H9 (cell line): ENCODE measurements around the gene THBS3. TPM values are rescaled to one million over a fixed set of nuclear protein-coding genes. Genes with fewer than 3 reads are reported as not detected.
"Not testable (repeated sequence)": the region's sequence is repeated elsewhere in the genome, so short reads cannot be mapped to it uniquely, and the experiment has no call there.

Experiments used
- DNase-seq: peaks from one replicate; pipeline ENCODE4 v3.0.0-alpha.2; 2017
- H2AFZ ChIP-seq: one replicate; pipeline ENCODE4 v1.6.1; 2013; ENCODE audit warnings: mild to moderate bottlenecking, low read length, control low read depth, moderate library complexity
- H2AK5ac ChIP-seq: 2 replicates; pipeline ENCODE4 v1.6.1; 2013; ENCODE audit warnings: low read length, control low read depth, mixed read lengths; ENCODE audit not compliant: insufficient read length
- H2BK120ac ChIP-seq: one replicate; pipeline ENCODE4 v1.6.1; 2013; ENCODE audit warnings: low read depth, mild to moderate bottlenecking, low read length, control low read depth, inconsistent platforms; ENCODE audit not compliant: poor library complexity, severe bottlenecking
- H2BK12ac ChIP-seq: 2 replicates; pipeline ENCODE4 v1.6.1; 2013; ENCODE audit warnings: low read length, control low read depth, mixed read lengths, low read depth; ENCODE audit not compliant: insufficient read length
- H2BK15ac ChIP-seq: 2 replicates; pipeline ENCODE4 v1.6.1; 2013; ENCODE audit warnings: low read depth, low read length, control low read depth
- H2BK20ac ChIP-seq: one replicate; pipeline ENCODE4 v1.6.1; 2013; ENCODE audit warnings: low read depth, mild to moderate bottlenecking, low read length, control low read depth, inconsistent platforms; ENCODE audit not compliant: poor library complexity, severe bottlenecking
- H2BK5ac ChIP-seq: 2 replicates; pipeline ENCODE4 v1.6.1; 2013; ENCODE audit warnings: low read length, control low read depth, mixed read lengths; ENCODE audit not compliant: insufficient read length
- H3K14ac ChIP-seq: 2 replicates; pipeline ENCODE4 v1.6.1; 2013; ENCODE audit warnings: low read length, control low read depth; ENCODE audit not compliant: insufficient read depth
- H3K18ac ChIP-seq: 2 replicates; pipeline ENCODE4 v1.6.1; 2013; ENCODE audit warnings: low read depth, mild to moderate bottlenecking, mixed read lengths, low read length, control low read depth; ENCODE audit not compliant: insufficient read length
- H3K23ac ChIP-seq: 2 replicates; pipeline ENCODE4 v1.6.1; 2013; ENCODE audit warnings: low read length, control low read depth, mixed read lengths, low read depth; ENCODE audit not compliant: insufficient read length
- H3K23me2 ChIP-seq: 2 replicates; pipeline ENCODE4 v1.6.1; 2013; ENCODE audit warnings: low read depth, mild to moderate bottlenecking, mixed read lengths, low read length, control low read depth; ENCODE audit not compliant: insufficient read length, poor library complexity, severe bottlenecking
- H3K27ac ChIP-seq: 2 replicates; pipeline ENCODE4 v1.5.1; 2013; ENCODE audit warnings: low read length, control low read depth, mixed read lengths, low read depth; ENCODE audit not compliant: insufficient read length
- H3K27me3 ChIP-seq: 2 replicates; pipeline ENCODE4 v1.6.1; 2013; ENCODE audit warnings: low read length, control low read depth, inconsistent platforms; ENCODE audit not compliant: insufficient read depth
- H3K4ac ChIP-seq: 2 replicates; pipeline ENCODE4 v1.6.1; 2013; ENCODE audit warnings: low read depth, mild to moderate bottlenecking, control low read depth, inconsistent platforms, low read length, moderate library complexity
- H3K4me1 ChIP-seq: 2 replicates; pipeline ENCODE4 v1.6.1; 2013; ENCODE audit warnings: low read length, control low read depth, inconsistent platforms; ENCODE audit not compliant: insufficient read depth
- H3K4me2 ChIP-seq: 2 replicates; pipeline ENCODE4 v1.6.1; 2013; ENCODE audit warnings: low read length, control low read depth, mixed read lengths; ENCODE audit not compliant: insufficient read length, insufficient read depth
- H3K56ac ChIP-seq: 2 replicates; pipeline ENCODE4 v1.6.1; 2013; ENCODE audit warnings: low read depth, mild to moderate bottlenecking, mixed read lengths, low read length, control low read depth; ENCODE audit not compliant: insufficient read length
- H3K79me1 ChIP-seq: 2 replicates; pipeline ENCODE4 v1.6.1; 2013; ENCODE audit warnings: low read depth, mild to moderate bottlenecking, moderate library complexity, low read length, control low read depth, inconsistent platforms; ENCODE audit not compliant: insufficient read depth, poor library complexity, severe bottlenecking
- H3K79me2 ChIP-seq: 2 replicates; pipeline ENCODE4 v1.6.1; 2013; ENCODE audit warnings: low read length, control low read depth, inconsistent platforms; ENCODE audit not compliant: insufficient read depth
- H3K9ac ChIP-seq: 2 replicates; pipeline ENCODE4 v1.6.1; 2013; ENCODE audit warnings: low read length, control low read depth, mixed read lengths; ENCODE audit not compliant: insufficient read length; ENCODE audit errors: extremely low read depth
- H3K9me3 ChIP-seq: one replicate; pipeline ENCODE4 v1.6.1; 2013; ENCODE audit warnings: low read depth, low read length, inconsistent platforms; ENCODE audit not compliant: control insufficient read depth
- H3T11ph ChIP-seq: one replicate; pipeline ENCODE4 v1.6.1; 2013; ENCODE audit warnings: mild to moderate bottlenecking, low read length, control low read depth, inconsistent platforms
- H4K20me1 ChIP-seq: one replicate; pipeline ENCODE4 v1.6.1; 2013; ENCODE audit not compliant: control insufficient read depth, insufficient read length, insufficient read depth
- H4K5ac ChIP-seq: 2 replicates; pipeline ENCODE4 v1.6.1; 2013; ENCODE audit warnings: low read depth, mild to moderate bottlenecking, mixed read lengths, low read length, control low read depth; ENCODE audit not compliant: insufficient read length
- H4K8ac ChIP-seq: replicated peaks from 2 replicates; pipeline ENCODE4 v1.6.1; 2013; ENCODE audit warnings: low read length, control low read depth, mixed read lengths, low read depth; ENCODE audit not compliant: insufficient read length
- H4K91ac ChIP-seq: 2 replicates; pipeline ENCODE4 v1.6.1; 2013; ENCODE audit warnings: low read depth, mild to moderate bottlenecking, moderate library complexity, mixed read lengths, low read length, control low read depth; ENCODE audit not compliant: insufficient read length
- H3K27ac Mint-ChIP-seq, 3 experiments: 2 replicates in 2 of 3; 3 replicates in 1 of 3; pipeline ENCODE4 v1.8.0; 2020 to 2021; ENCODE audit warnings: mixed read lengths in 3 of 3, mild to moderate bottlenecking in 1 of 3, moderate library complexity in 1 of 3
- H3K27me3 Mint-ChIP-seq: 2 replicates; pipeline ENCODE4 v1.8.0; 2021; ENCODE audit warnings: low read depth, mild to moderate bottlenecking, moderate library complexity, mixed read lengths
- H3K36me3 Mint-ChIP-seq, 3 experiments: 2 replicates in 2 of 3; 3 replicates in 1 of 3; pipeline ENCODE4 v1.8.0; 2020 to 2021; ENCODE audit warnings: low read depth in 3 of 3, mixed read lengths in 3 of 3; ENCODE audit not compliant: insufficient read depth in 1 of 3
- H3K4me1 Mint-ChIP-seq, 2 experiments: 2 replicates each; pipeline ENCODE4 v1.8.0; 2020; ENCODE audit warnings: mixed read lengths in 2 of 2
- H3K4me3 Mint-ChIP-seq, 2 experiments: 2 replicates in 1 of 2; 3 replicates in 1 of 2; pipeline ENCODE4 v1.8.0; 2020 to 2021; ENCODE audit warnings: mild to moderate bottlenecking in 2 of 2, mixed read lengths in 2 of 2, moderate library complexity in 1 of 2
- H3K9me3 Mint-ChIP-seq, 2 experiments: 2 replicates in 1 of 2; 3 replicates in 1 of 2; pipeline ENCODE4 v1.8.0; 2020; ENCODE audit warnings: mild to moderate bottlenecking in 2 of 2, mixed read lengths in 2 of 2, moderate library complexity in 1 of 2
- WGBS: extraction: QIAGEN DNeasy Blood & Tissue Kit; methylation state at CpG from one replicate; pipeline ENCODE4 v1.1.7; 2013; ENCODE audit warnings: missing lambda C conversion rate, low lambda C conversion rate, mixed read lengths; ENCODE audit not compliant: insufficient read length; ENCODE audit errors: extremely low coverage; 5-methylcytosine and 5-hydroxymethylcytosine counted together
- total RNA-seq: library from RNA; stranded (reverse); gene quantifications from 2 replicates; pipeline ENCODE4 v1.2.1, GENCODE V29; 2021
- TF ChIP-seq, protein P1 (sequence below): fragments of 200-600 bp; sonication (generic); conservative IDR thresholded peaks from 3 replicates; pipeline ENCODE4 v1.8.0; 2021; ENCODE audit warnings: antibody characterized with exemption, mild to moderate bottlenecking

The THBS3 gene
- total RNA-seq, 1 experiment from 2014 or later = 5.9 TPM

DNA sequence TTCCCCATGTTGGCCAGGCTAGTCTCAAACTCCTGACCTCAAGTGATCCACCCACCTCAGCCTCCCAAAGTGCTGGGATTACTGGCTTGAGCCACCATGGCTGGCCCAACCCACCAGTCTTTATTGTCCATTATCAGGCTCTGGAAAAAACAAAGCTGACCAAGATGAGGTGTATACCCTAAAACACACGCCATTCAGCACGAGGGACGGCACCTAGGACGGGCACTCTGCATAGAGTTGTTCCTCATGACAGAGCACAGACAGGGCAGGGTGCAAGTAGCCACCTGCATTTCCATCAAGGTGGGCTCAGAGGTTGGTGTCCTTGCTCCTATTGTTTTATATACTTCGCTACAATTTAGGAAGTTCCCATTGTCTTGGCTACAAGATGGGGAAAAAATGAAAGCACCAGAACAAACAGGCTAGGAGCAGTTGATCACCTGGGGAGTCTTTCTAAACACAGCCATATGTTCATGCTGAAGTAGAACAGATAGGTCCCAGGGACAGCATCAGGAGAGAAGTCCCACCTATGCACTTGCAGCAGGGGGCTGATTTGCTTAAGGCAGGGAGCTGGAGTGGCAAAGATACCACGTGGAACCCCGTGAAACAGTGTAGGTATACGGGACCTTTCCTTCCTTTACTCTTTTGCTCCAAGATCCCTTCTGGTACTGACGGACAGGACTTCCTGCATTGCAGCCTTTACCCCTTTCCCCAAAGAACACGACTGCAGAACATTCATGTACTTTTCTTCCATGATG is 39.1 kb downstream of the THBS3 start:
- Histone ChIP-seq H3K9ac (no peak overlapping the region), H2BK120ac (no peak overlapping the region), H4K5ac (no peak overlapping the region), H3K23me2 (peaks cover 16% of the 10 kb centered on the region), H3K14ac (no peak overlapping the region), H3K27ac (no peak overlapping the region), H4K8ac (no peak overlapping the region), H3K18ac (no peak overlapping the region), H3K23ac (no peak overlapping the region), H3K56ac (no peak overlapping the region), H4K20me1 (no peaks in the 10 kb centered on the region), H2BK12ac (no peak overlapping the region), H3K4me1 (no peaks in the 10 kb centered on the region), H3K4me2 (no peak overlapping the region), H3K79me1 (no peaks in the 10 kb centered on the region), H4K91ac (no peak overlapping the region), H2AFZ (no peak overlapping the region), H2BK5ac (no peak overlapping the region), H2BK15ac (no peak overlapping the region), H3K27me3 (no peaks in the 10 kb centered on the region), H2BK20ac (no peak overlapping the region), H3K9me3 (no peaks in the 10 kb centered on the region), H3K4ac (no peak overlapping the region), H2AK5ac (no peak overlapping the region), H3T11ph (no peak overlapping the region), H3K79me2 (no peaks in the 10 kb centered on the region; the same call in 1 of the 2 replicates)
- peaks cover 4 to 5% of the 10 kb centered on the region in 2 experiments; a peak in 4 of 5 replicates for H3K9me3 Mint-ChIP-seq
- DNase-seq = no peak
- TF ChIP-seq, protein P1, sequence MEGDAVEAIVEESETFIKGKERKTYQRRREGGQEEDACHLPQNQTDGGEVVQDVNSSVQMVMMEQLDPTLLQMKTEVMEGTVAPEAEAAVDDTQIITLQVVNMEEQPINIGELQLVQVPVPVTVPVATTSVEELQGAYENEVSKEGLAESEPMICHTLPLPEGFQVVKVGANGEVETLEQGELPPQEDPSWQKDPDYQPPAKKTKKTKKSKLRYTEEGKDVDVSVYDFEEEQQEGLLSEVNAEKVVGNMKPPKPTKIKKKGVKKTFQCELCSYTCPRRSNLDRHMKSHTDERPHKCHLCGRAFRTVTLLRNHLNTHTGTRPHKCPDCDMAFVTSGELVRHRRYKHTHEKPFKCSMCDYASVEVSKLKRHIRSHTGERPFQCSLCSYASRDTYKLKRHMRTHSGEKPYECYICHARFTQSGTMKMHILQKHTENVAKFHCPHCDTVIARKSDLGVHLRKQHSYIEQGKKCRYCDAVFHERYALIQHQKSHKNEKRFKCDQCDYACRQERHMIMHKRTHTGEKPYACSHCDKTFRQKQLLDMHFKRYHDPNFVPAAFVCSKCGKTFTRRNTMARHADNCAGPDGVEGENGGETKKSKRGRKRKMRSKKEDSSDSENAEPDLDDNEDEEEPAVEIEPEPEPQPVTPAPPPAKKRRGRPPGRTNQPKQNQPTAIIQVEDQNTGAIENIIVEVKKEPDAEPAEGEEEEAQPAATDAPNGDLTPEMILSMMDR = no peak
- H3K27ac Mint-ChIP-seq = peak overlapping the region in 1 of 3 experiments; percentile 65; a peak in 1 of 7 replicates
- peaks cover 3 to 22% (median 16%) of the 10 kb centered on the region in 3 experiments for H3K36me3 Mint-ChIP-seq
- WGBS = no CpG with 5 or more reads among the region's 10 CpGs
- H3K27me3 Mint-ChIP-seq = peaks cover 2% of the 10 kb centered on the region
- peak overlapping the region in 1 of 2 experiments; percentile 31; a peak in 1 of 5 replicates for H3K4me3 Mint-ChIP-seq
- peaks cover 17 to 30% of the 10 kb centered on the region in 2 experiments for H3K4me1 Mint-ChIP-seq

DNA sequence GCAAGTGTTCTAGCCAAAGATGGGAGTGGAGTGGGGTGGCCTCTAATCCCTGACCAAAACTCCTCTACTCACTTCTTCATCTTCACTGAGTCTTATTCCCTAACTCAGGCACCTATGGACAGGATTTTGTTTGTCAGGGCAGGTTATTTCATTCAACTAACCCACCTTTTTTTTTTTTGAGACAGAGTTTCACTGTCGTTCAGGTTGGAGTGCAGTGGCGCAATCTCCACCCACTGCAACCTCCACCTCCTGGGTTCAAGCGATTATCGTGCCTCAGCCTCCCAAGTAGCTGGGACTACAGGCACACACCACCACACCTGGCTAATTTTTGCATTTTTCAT is 39.6 kb downstream of the THBS3 start:
- H3K9me3 Mint-ChIP-seq, H4K8ac ChIP-seq, H3T11ph ChIP-seq, H2BK120ac ChIP-seq, H3K27me3 Mint-ChIP-seq, H2BK12ac ChIP-seq, H4K91ac ChIP-seq, H2AFZ ChIP-seq, H3K27ac ChIP-seq, H3K56ac ChIP-seq, H3K4me1 ChIP-seq, H2BK5ac ChIP-seq, H3K9ac ChIP-seq, H2BK15ac ChIP-seq, H4K5ac ChIP-seq, H3K27ac Mint-ChIP-seq, H3K27me3 ChIP-seq, H3K23ac ChIP-seq, H2AK5ac ChIP-seq, H4K20me1 ChIP-seq, DNase-seq, H3K9me3 ChIP-seq, H3K18ac ChIP-seq, H3K14ac ChIP-seq, H3K4ac ChIP-seq, H2BK20ac ChIP-seq, H3K79me2 ChIP-seq, H3K79me1 ChIP-seq: not testable (repeated sequence)
- Mint-ChIP-seq H3K36me3 (peaks cover 3 to 22% (median 15%) of the 10 kb centered on the region in 3 experiments), H3K4me1 (peaks cover 13 to 26% of the 10 kb centered on the region in 2 experiments), H3K4me3 (peak overlapping the region in 1 of 2 experiments; percentile 89; a peak in 1 of 5 replicates)
- WGBS = no CpG with 5 or more reads among the region's 4 CpGs
- H3K23me2 ChIP-seq = peaks cover 12% of the 10 kb centered on the region
- peak overlapping the region; percentile 94 for H3K4me2 ChIP-seq
